Kidney (tissue), 14 donors: ENCODE measurements around the gene HOXD8. TPM values are rescaled to one million over a fixed set of nuclear protein-coding genes. Genes with fewer than 3 reads are reported as not detected.

Source experiments
- DNase-seq, 5 donors: peaks; one replicate each; pipeline ENCODE4 v3.0.0-alpha.2; 2013 to 2020
- FAIRE-seq: peaks from 2 replicates; lab custom pipeline; 2012; peaks lifted over from hg19 to GRCh38; lab: Jason Lieb, UNC
- H3K27ac ChIP-seq, 2 donors: one replicate each; pipeline ENCODE4 v1.7.0; 2013; ENCODE audit warnings: low read depth in 2 of 2, low read length in 2 of 2, inconsistent platforms in 1 of 2
- H3K27me3 ChIP-seq: one replicate; pipeline ENCODE4 v1.7.1; 2013; ENCODE audit warnings: low read length, inconsistent platforms; ENCODE audit not compliant: control insufficient read depth, insufficient read depth
- H3K36me3 ChIP-seq, 3 donors: one replicate each; pipeline versions ENCODE4 v1.7.0 to v1.7.1; 2013; ENCODE audit warnings: low read length in 3 of 3, control low read depth in 1 of 3, inconsistent platforms in 1 of 3; ENCODE audit not compliant: insufficient read depth in 3 of 3, control insufficient read depth in 2 of 3
- H3K4me1 ChIP-seq, 3 donors: one replicate each; pipeline versions ENCODE4 v1.7.0 to v1.7.1; 2013; ENCODE audit warnings: low read length in 3 of 3, inconsistent platforms in 1 of 3, low read depth in 1 of 3; ENCODE audit not compliant: control insufficient read depth in 2 of 3, insufficient read depth in 2 of 3
- H3K4me3 ChIP-seq, 3 donors: one replicate each; pipeline versions ENCODE4 v1.7.0 to v1.8.1; 2013; ENCODE audit warnings: low read length in 3 of 3, control low read depth in 1 of 3, inconsistent platforms in 1 of 3
- H3K9ac ChIP-seq, 3 donors: one replicate each; pipeline versions ENCODE4 v1.7.0 to v1.7.1; 2013; ENCODE audit warnings: low read length in 3 of 3, control low read depth in 1 of 3, inconsistent platforms in 1 of 3
- H3K9me3 ChIP-seq, 3 donors: one replicate each; pipeline versions ENCODE4 v1.7.0 to v1.7.1; 2013; ENCODE audit warnings: low read length in 3 of 3, control low read depth in 1 of 3, inconsistent platforms in 1 of 3; ENCODE audit not compliant: control insufficient read depth in 2 of 3, insufficient read depth in 1 of 3
- intact Hi-C: fragments of 100-400 bp; cut with DNase I; formaldehyde crosslinking; loops from one replicate; pipeline ENCODE4 v1.11.1; 2022
- polyA plus RNA-seq: library from polyadenylated mRNA; stranded (reverse); fragments of 350-450 nt; fragmentation: Illumina TruSeq; extraction: RNeasy Lipid Tissue Mini Kit (QIAGEN cat#74804); gene quantifications from one replicate; pipeline ENCODE4 v1.2.3, GENCODE V29; 2014; ENCODE audit warnings: low read depth, low replicate concordance; ENCODE audit not compliant: insufficient read depth
- total RNA-seq: library from RNA; stranded (reverse); fragmentation: NEBNext Ultra II Directional; extraction: Animal tissue kit (Norgen Biotek cat#: 25700); gene quantifications from one replicate; pipeline ENCODE4 v1.2.1, GENCODE V29; 2021
- TF ChIP-seq, protein P1 (sequence below): IDR thresholded peaks from 3 replicates; pipeline ENCODE4 v1.5.1; 2012; ENCODE audit warnings: mild to moderate bottlenecking, moderate library complexity, borderline replicate concordance; ENCODE audit not compliant: insufficient read depth; ENCODE audit errors: extremely low read depth
- donor health status: control.
- donor health status: control.
- donor health status: control.
- donor health status: control.
- donor health status: control.
- donor health status: DM: yes; HTN: yes; CAD: no.
- donor health status: Normal renal cell carcinoma (clear cell type).

Gene HOXD8
- total and polyA plus RNA-seq, 2 donors from 2014 or later: 76.5 to 122 TPM

DNA sequence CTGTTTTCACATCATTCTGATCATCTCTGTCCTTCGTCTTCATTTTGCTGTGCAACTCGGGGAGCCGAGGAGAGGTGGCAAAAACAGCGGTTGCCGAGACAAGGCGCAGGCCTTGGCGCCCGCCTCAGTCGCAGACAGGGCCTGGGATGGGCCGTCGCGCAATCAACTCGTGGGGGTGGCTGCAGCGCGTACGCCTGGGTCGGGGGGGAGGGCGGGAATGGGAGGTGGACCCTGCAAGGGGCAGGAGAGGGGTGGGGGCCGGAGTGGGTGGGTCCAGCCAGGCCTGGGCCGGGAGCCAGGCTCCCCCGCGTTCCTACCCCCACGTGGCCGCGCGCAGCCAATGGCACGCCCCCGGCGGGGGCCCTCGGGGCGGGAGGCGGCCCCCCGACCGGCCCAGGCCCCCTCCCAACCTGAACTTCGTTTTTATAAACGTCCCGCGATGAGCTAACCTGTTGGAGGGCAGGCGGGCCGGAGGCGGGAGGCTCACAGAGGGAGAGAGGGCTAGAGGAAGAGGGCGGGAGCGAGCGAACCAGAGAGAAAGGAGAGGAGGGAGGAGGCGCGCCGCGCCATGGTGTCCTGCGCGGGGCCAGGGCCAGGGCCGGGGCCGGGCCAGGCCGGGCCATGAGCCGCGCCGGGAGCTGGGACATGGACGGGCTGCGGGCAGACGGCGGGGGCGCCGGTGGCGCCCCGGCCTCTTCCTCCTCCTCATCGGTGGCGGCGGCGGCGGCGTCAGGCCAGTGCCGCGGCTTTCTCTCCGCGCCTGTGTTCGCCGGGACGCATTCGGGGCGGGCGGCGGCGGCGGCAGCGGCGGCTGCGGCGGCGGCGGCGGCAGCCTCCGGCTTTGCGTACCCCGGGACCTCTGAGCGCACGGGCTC is 37.0 kb upstream of the HOXD8 start, which contains the start of gene HOXD13:
Gene HOXD13, plus strand, starts transcription at position 452 of the 875 bp plus-strand sequence. Its CDS starts 170 bp downstream, at position 622.
- FAIRE-seq (no peak), DNase-seq (peak; percentile 68 to 85 (median 76))
- Histone ChIP-seq H3K27me3 (peaks cover 90% of the 10 kb centered on the region), H3K9ac (no peak within 1 kb of the TSS), H3K4me3 (no peak within 1 kb of the TSS), H3K4me1 (peaks cover 0 to 14% (median 5%) of the 10 kb centered on the region in 3 donors), H3K9me3 (no peaks in the 10 kb centered on the region), H3K36me3 (no peaks in the 10 kb centered on the region), H3K27ac (no peak within 1 kb of the TSS)
- intact Hi-C loops: loop anchor here (5.0 to 10.0 kb wide), 2 partner anchors 408 to 725 kb away; no protein-coding TSS in a partner anchor
- TF ChIP-seq, protein P1, sequence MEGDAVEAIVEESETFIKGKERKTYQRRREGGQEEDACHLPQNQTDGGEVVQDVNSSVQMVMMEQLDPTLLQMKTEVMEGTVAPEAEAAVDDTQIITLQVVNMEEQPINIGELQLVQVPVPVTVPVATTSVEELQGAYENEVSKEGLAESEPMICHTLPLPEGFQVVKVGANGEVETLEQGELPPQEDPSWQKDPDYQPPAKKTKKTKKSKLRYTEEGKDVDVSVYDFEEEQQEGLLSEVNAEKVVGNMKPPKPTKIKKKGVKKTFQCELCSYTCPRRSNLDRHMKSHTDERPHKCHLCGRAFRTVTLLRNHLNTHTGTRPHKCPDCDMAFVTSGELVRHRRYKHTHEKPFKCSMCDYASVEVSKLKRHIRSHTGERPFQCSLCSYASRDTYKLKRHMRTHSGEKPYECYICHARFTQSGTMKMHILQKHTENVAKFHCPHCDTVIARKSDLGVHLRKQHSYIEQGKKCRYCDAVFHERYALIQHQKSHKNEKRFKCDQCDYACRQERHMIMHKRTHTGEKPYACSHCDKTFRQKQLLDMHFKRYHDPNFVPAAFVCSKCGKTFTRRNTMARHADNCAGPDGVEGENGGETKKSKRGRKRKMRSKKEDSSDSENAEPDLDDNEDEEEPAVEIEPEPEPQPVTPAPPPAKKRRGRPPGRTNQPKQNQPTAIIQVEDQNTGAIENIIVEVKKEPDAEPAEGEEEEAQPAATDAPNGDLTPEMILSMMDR: no peak

DNA sequence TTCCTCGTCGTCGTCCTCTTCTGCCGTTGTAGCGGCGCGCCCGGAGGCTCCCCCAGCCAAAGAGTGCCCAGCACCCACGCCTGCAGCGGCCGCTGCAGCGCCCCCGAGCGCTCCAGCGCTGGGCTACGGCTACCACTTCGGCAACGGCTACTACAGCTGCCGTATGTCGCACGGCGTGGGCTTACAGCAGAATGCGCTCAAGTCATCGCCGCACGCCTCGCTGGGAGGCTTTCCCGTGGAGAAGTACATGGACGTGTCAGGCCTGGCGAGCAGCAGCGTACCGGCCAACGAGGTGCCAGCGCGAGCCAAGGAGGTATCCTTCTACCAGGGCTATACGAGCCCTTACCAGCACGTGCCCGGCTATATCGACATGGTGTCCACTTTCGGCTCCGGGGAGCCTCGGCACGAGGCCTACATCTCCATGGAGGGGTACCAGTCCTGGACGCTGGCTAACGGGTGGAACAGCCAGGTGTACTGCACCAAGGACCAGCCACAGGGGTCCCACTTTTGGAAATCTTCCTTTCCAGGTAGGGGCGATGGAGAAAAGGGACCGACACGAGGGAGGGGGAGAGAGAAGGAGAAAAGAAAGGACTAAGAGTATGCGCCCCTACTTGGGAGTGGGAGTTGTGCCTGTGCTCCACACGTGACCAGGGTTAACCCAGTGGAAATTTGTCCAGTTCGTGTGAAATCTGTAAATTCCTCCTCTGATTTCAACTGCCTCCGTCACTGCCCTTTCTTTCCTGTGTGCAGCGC is 36.2 kb upstream of the HOXD8 start:
- no peaks in the 10 kb centered on the region for H3K9me3 ChIP-seq
- intact Hi-C loops: loop anchor here (5.0 to 10.0 kb wide), 2 partner anchors 409 to 726 kb away; no protein-coding TSS in a partner anchor
- H3K27me3 ChIP-seq: peaks cover 88% of the 10 kb centered on the region
- DNase-seq (peak in 4 of 5 donors; percentile 63 to 73 (median 70)), FAIRE-seq (no peak)
- H3K27ac ChIP-seq: no peak overlapping the region
- H3K4me1 ChIP-seq: peaks cover 0 to 9% (median 5%) of the 10 kb centered on the region in 3 donors
- H3K9ac ChIP-seq: no peak overlapping the region
- H3K4me3 ChIP-seq: no peak overlapping the region
- no peaks in the 10 kb centered on the region for H3K36me3 ChIP-seq
- TF ChIP-seq, protein P1: no peak

DNA sequence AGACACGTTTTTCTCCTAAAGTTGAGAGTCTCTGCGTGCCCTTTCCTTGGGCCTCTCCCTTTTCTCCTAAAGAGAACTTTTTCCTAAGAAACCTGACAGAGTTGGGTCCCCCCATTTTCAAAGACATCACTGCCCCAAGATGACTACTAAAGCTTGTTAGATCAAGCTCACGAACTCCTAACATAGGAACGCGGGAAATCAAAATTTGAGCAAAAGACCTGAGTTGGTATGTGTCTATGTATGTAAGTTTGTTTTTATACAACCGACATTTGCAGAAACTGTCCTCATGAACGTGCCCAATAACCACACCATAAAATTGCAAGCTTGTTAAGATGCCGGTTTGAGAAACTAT is 35.6 kb upstream of the HOXD8 start:
- no peaks in the 10 kb centered on the region for H3K9me3 ChIP-seq
- FAIRE-seq: no peak
- TF ChIP-seq, protein P1: no peak
- peak in 1 of 5 donors; percentile 19 for DNase-seq
- H3K36me3 ChIP-seq: no peaks in the 10 kb centered on the region
- no peak overlapping the region for H3K4me3 ChIP-seq
- H3K4me1 ChIP-seq: peaks cover 0 to 9% (median 5%) of the 10 kb centered on the region in 3 donors
- H3K27ac ChIP-seq: no peak overlapping the region
- intact Hi-C loops: loop anchor here (5.0 to 10.0 kb wide), 2 partner anchors 409 to 727 kb away; no protein-coding TSS in a partner anchor
- H3K9ac ChIP-seq: no peak overlapping the region
- peaks cover 85% of the 10 kb centered on the region for H3K27me3 ChIP-seq
